ENCODE data around the gene TDRD12. TPM values are rescaled to one million over a fixed set of nuclear protein-coding genes. Genes with fewer than 3 reads are reported as not detected.

Gene TDRD12
- total and polyA plus RNA-seq, 2 donors (not counting 3 experiments of a cell fraction or from before 2014, with no cell fraction given), result 0.03 to 0.09 TPM

GRCh38 chr19:32861596-32861995 is 142.0 kb downstream of the TDRD12 start:
- Histone ChIP-seq H3K9me1 (replicated peaks; ENCODE audit: control insufficient read depth, extremely low read depth, insufficient read depth, low read length) (no peaks in the 10 kb centered on the region), H3K4me2 (ENCODE audit: insufficient read depth, low read length) (no peak overlapping the region), H3K36me3 (ENCODE audit: control insufficient read depth in 2 of 2, extremely low read depth in 1 of 2, insufficient read depth in 2 of 2, low read length in 2 of 2) (no peaks in the 10 kb centered on the region), H3K4me3 (replicated peaks in 1 of 3; ENCODE audit: insufficient read depth in 1 of 3, low read depth in 1 of 3, low read length in 3 of 3) (no peak overlapping the region), H3K27me3 (ENCODE audit: control insufficient read depth in 2 of 2, insufficient read depth in 2 of 2, low read length in 2 of 2) (no peaks in the 10 kb centered on the region), H3K27ac (ENCODE audit: insufficient read depth, low read depth, low read length) (no peak overlapping the region), H3K9me3 (replicated peaks; ENCODE audit: control insufficient read depth, insufficient read depth, low read length) (no peaks in the 10 kb centered on the region), H3K79me2 (ENCODE audit: control insufficient read depth, insufficient read depth, low read length) (no peaks in the 10 kb centered on the region), H3K9ac (replicated peaks; ENCODE audit: extremely low read depth, insufficient read depth, low read length) (no peak overlapping the region), H2AFZ (ENCODE audit: low read depth, low read length) (no peak overlapping the region), H4K20me1 (replicated peaks; ENCODE audit: control insufficient read depth, extremely low read depth, insufficient read depth, low read length) (no peaks in the 10 kb centered on the region), H3K4me1 (ENCODE audit: control insufficient read depth, extremely low read depth, insufficient read depth, low read length) (no peaks in the 10 kb centered on the region)
- dilution Hi-C loops (cut with MboI; ENCODE audit: extremely low pct_ligation_motif_present, low sequenced_read_pairs) (no loop called here), intact Hi-C loops (cut with micrococcal nuclease) (no loop called here)
- TF ChIP-seq MYC (IDR thresholded peaks at IDR 0.05; ENCODE audit: low read depth, low read length) (no peak), FOS (IDR thresholded peaks at IDR 0.05; ENCODE audit: borderline replicate concordance, insufficient read depth, low read length) (no peak), POLR2A (IDR thresholded peaks at IDR 0.05; ENCODE audit: low read depth, low read length) (no peak), EZH2 (IDR thresholded peaks at IDR 0.05; ENCODE audit: borderline replicate concordance, low read depth, low read length, severe bottlenecking) (no peak), MAX (IDR thresholded peaks at IDR 0.05; ENCODE audit: insufficient read depth, insufficient read length) (no peak), POLR2AphosphoS5 (IDR thresholded peaks at IDR 0.05; ENCODE audit: insufficient read depth, low read depth, low read length) (no peak), GATA2 (IDR thresholded peaks at IDR 0.05; ENCODE audit: insufficient read depth, insufficient read length, low read depth, low read length) (no peak), JUN (IDR thresholded peaks at IDR 0.05; ENCODE audit: borderline replicate concordance, insufficient read depth, insufficient read length, low read depth) (no peak), CTCF (IDR thresholded peaks at IDR 0.05; ENCODE audit: extremely low read depth in 1 of 2, insufficient read depth in 1 of 2, low read depth in 1 of 2, low read length in 2 of 2) (no peak)
- BruUV-seq (replicated peaks), result no TSS peak
- ChIA-PET POLR2A (no interaction called here), CTCF (interaction anchor here (0.5 to 1.3 kb wide), 2 partner anchors 26 to 81 kb away, joined by 3 to 4 read pairs; no protein-coding TSS in a partner anchor)
- DNase-seq (ENCODE audit: low read depth, low spot score), result no peak
- peak; percentile 77 for FAIRE-seq
